PC-3 (cell line): ENCODE data around the gene MBNL1. TPM values are rescaled to one million over a fixed set of nuclear protein-coding genes. Genes with fewer than 3 reads are reported as not detected.
A peak's percentile ranks its signal among the peaks of the same experiment; 100 is the strongest.

ENCODE experiments used
- ATAC-seq: fragments of 200-7000 bp; cut with Tn5 transposase; 2 replicates; pipeline ENCODE4 v1.9.1; 2020; ENCODE audit warnings: mild to moderate bottlenecking, moderate library complexity
- BruUV-seq: library from RNA; stranded (reverse); fragments of 400-500 nt; replicated peaks from 2 replicates; lab custom pipeline; 2021; lab: Mats Ljungman, UMichigan
- CTCF ChIA-PET: fragments of 300-600 bp; sonication (Branson Sonifier 250); formaldehyde crosslinking; loops from one replicate; lab custom pipeline; 2022; ENCODE audit warnings: antibody characterized with exemption; lab: Charles Lee
- POLR2A ChIA-PET: fragments of 300-600 bp; sonication (Branson Sonifier 250); formaldehyde crosslinking; loops from one replicate; lab custom pipeline; 2022; ENCODE audit warnings: antibody characterized with exemption; ENCODE audit not compliant: unreplicated experiment; lab: Charles Lee
- DNase-seq: peaks from one replicate; pipeline ENCODE4 v3.0.0-alpha.2; 2015
- H2AFZ ChIP-seq: fragments of 300-600 bp; sonication (generic); 2 replicates; pipeline ENCODE4 v1.6.0; 2016; ENCODE audit warnings: antibody characterized with exemption, low read length
- H3F3A ChIP-seq: fragments of 300-600 bp; sonication (generic); one replicate; pipeline ENCODE4 v1.6.0; 2017; ENCODE audit warnings: antibody characterized with exemption, low read length, control low read depth, mild to moderate bottlenecking; ENCODE audit not compliant: unreplicated experiment
- H3K27ac ChIP-seq: fragments of 300-600 bp; sonication (generic); 2 replicates; pipeline ENCODE4 v1.5.1; 2016; ENCODE audit warnings: mild to moderate bottlenecking, low read length
- H3K27me3 ChIP-seq: fragments of 300-600 bp; sonication (generic); 2 replicates; pipeline ENCODE4 v1.6.1; 2016; ENCODE audit warnings: low read length, mixed read lengths
- H3K36me3 ChIP-seq: fragments of 300-600 bp; sonication (generic); 2 replicates; pipeline ENCODE4 v1.6.1; 2016; ENCODE audit warnings: low read depth, mixed run types, low read length, mixed read lengths
- H3K4me1 ChIP-seq: fragments of 300-600 bp; sonication (generic); 2 replicates; pipeline ENCODE4 v1.5.1; 2016; ENCODE audit warnings: low read length; ENCODE audit not compliant: insufficient read depth
- H3K4me2 ChIP-seq: fragments of 300-600 bp; sonication (generic); 2 replicates; pipeline ENCODE4 v1.6.0; 2016; ENCODE audit warnings: low read length
- H3K4me3 ChIP-seq: fragments of 300-600 bp; sonication (generic); 2 replicates; pipeline ENCODE4 v1.5.1; 2016; ENCODE audit warnings: mild to moderate bottlenecking, low read length, mixed read lengths
- H3K79me2 ChIP-seq: fragments of 300-600 bp; sonication (generic); 2 replicates; pipeline ENCODE4 v1.6.1; 2017; ENCODE audit warnings: low read length, mixed read lengths
- H3K9ac ChIP-seq: fragments of 300-600 bp; sonication (generic); 2 replicates; pipeline ENCODE4 v1.6.0; 2016; ENCODE audit warnings: mild to moderate bottlenecking, low read length
- H3K9me2 ChIP-seq: fragments of 300-600 bp; sonication (generic); replicated peaks from 2 replicates; pipeline ENCODE4 v1.6.1; 2016; ENCODE audit warnings: mixed run types, low read length, mixed read lengths
- H3K9me3 ChIP-seq: fragments of 300-600 bp; sonication (generic); 2 replicates; pipeline ENCODE4 v1.6.1; 2016; ENCODE audit warnings: low read length, mixed read lengths
- H4K20me1 ChIP-seq: fragments of 300-600 bp; sonication (generic); 2 replicates; pipeline ENCODE4 v1.6.1; 2016; ENCODE audit warnings: low read length, mixed read lengths
- EZH2 ChIP-seq: fragments of 300-600 bp; sonication (generic); IDR thresholded peaks from one replicate; pipeline ENCODE4 v1.6.1; 2017; ENCODE audit warnings: antibody characterized with exemption, mild to moderate bottlenecking, low read length; ENCODE audit not compliant: unreplicated experiment
- EZH2phosphoT487 ChIP-seq: fragments of 300-600 bp; sonication (generic); IDR thresholded peaks from 2 replicates; pipeline ENCODE4 v1.6.1; 2018; ENCODE audit warnings: mild to moderate bottlenecking, antibody characterized with exemption, low read length, borderline replicate concordance
- intact Hi-C: fragments of 100-400 bp; cut with micrococcal nuclease; formaldehyde crosslinking; loops from 2 replicates; pipeline ENCODE4 v1.9.0; 2023
- total RNA-seq: library from RNA; depleted of rRNA; stranded (reverse); fragments of >200 nt; gene quantifications from 2 replicates; pipeline ENCODE4 v1.2.3, GENCODE V29; 2014
- TF ChIP-seq, protein P1 (sequence below): fragments of 300-600 bp; sonication (generic); conservative IDR thresholded peaks from 2 replicates; pipeline ENCODE4 v1.5.1; 2017; ENCODE audit warnings: antibody characterized with exemption, low read depth, mild to moderate bottlenecking, low read length

The MBNL1 gene
- total RNA-seq, 1 experiment from 2014 or later: 161 TPM

DNA sequence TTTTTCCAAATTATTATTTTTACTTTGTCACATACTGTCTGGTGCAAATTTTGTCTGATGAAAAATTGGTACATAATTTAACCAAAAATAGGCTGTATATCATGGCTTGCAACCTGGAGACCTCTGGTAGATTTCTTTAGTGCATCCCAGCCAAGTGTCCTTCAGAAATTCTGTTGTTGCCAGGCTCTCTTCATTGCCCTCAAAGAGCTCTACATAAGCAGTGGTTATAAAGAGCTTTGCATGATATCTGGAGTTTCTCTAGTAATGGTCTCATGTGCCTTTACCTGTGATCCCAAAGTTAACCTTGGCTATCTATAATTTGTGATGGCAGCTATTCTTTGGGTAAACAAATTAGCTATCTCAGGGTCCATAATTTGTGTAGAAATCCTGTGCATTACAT, 157.7 kb downstream of the MBNL1 start:
- POLR2A ChIA-PET: no interaction called here

GRCh38 chr3:152428577-152428976, 159.8 kb downstream of the MBNL1 start:
- 0 out of 2 replicates have a peak, but pooled peaks cover 8% of the 10 kb centered on the region for H3K4me1 ChIP-seq
- no peak overlapping the region for H3K4me2 ChIP-seq
- H3K9me3 ChIP-seq: no peaks in the 10 kb centered on the region
- H3K4me3 ChIP-seq: no peak overlapping the region
- no peaks in the 10 kb centered on the region for H3K27me3 ChIP-seq
- intact Hi-C loops: no loop called here
- ATAC-seq (no peak), DNase-seq (no peak)
- no peak overlapping the region for H2AFZ ChIP-seq
- TF ChIP-seq EZH2 (no peak), EZH2phosphoT487 (no peak)
- TF ChIP-seq, protein P1, sequence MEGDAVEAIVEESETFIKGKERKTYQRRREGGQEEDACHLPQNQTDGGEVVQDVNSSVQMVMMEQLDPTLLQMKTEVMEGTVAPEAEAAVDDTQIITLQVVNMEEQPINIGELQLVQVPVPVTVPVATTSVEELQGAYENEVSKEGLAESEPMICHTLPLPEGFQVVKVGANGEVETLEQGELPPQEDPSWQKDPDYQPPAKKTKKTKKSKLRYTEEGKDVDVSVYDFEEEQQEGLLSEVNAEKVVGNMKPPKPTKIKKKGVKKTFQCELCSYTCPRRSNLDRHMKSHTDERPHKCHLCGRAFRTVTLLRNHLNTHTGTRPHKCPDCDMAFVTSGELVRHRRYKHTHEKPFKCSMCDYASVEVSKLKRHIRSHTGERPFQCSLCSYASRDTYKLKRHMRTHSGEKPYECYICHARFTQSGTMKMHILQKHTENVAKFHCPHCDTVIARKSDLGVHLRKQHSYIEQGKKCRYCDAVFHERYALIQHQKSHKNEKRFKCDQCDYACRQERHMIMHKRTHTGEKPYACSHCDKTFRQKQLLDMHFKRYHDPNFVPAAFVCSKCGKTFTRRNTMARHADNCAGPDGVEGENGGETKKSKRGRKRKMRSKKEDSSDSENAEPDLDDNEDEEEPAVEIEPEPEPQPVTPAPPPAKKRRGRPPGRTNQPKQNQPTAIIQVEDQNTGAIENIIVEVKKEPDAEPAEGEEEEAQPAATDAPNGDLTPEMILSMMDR: no peak
- no peak overlapping the region for H3K27ac ChIP-seq
- CTCF ChIA-PET: no interaction called here
- H3K79me2 ChIP-seq: peaks cover 43% of the 10 kb centered on the region
- BruUV-seq: no TSS peak
- peaks cover 8% of the 10 kb centered on the region for H3K36me3 ChIP-seq
- no peaks in the 10 kb centered on the region for H3F3A ChIP-seq
- H4K20me1 ChIP-seq: no peaks in the 10 kb centered on the region
- H3K9ac ChIP-seq: no peak overlapping the region
- no peaks in the 10 kb centered on the region for H3K9me2 ChIP-seq
- POLR2A ChIA-PET: no interaction called here

More for the DNA sequence above, 157.7 kb downstream of the MBNL1 start:
- TF ChIP-seq, protein P1: no peak
- no peak for TF ChIP-seq EZH2phosphoT487
- TF ChIP-seq EZH2: no peak
- Histone ChIP-seq H3K4me3 (no peak overlapping the region), H3K27me3 (no peaks in the 10 kb centered on the region), H3K4me1 (0 out of 2 replicates have a peak, but pooled peaks cover 8% of the 10 kb centered on the region), H3F3A (no peaks in the 10 kb centered on the region), H3K36me3 (no peaks in the 10 kb centered on the region; the same call in 1 of the 2 replicates), H3K27ac (no peak overlapping the region), H3K9me3 (no peaks in the 10 kb centered on the region), H3K9ac (no peak overlapping the region), H3K4me2 (no peak overlapping the region), H2AFZ (no peak overlapping the region), H3K9me2 (no peaks in the 10 kb centered on the region), H4K20me1 (no peaks in the 10 kb centered on the region), H3K79me2 (peaks cover 28% of the 10 kb centered on the region)
- DNase-seq (no peak), ATAC-seq (no peak)
- CTCF ChIA-PET: no interaction called here
- intact Hi-C loops: no loop called here
- BruUV-seq: no TSS peak

- Histone ChIP-seq H3K27ac (no peak overlapping the region), H3K9ac (no peak overlapping the region), H2AFZ (no peak overlapping the region), H4K20me1 (no peaks in the 10 kb centered on the region), H3K27me3 (no peaks in the 10 kb centered on the region), H3K9me3 (no peaks in the 10 kb centered on the region), H3K4me2 (no peak overlapping the region), H3K79me2 (peaks cover 57% of the 10 kb centered on the region), H3K4me3 (no peak overlapping the region), H3F3A (no peaks in the 10 kb centered on the region), H3K36me3 (peaks cover 23% of the 10 kb centered on the region), H3K9me2 (no peaks in the 10 kb centered on the region), H3K4me1 (0 out of 2 replicates have a peak, but pooled peaks cover 8% of the 10 kb centered on the region)
- no TSS peak for BruUV-seq
- TF ChIP-seq EZH2phosphoT487: no peak
- no peak for TF ChIP-seq EZH2
- TF ChIP-seq, protein P1: no peak
- DNase-seq (no peak), ATAC-seq (0 out of 2 replicates have a peak, but pooled peaks have one; percentile 22)
- CTCF ChIA-PET: interaction anchor here (0.6 kb wide), 1 partner anchor 162 kb away, joined by 3 read pairs; no protein-coding TSS in a partner anchor
- intact Hi-C loops: no loop called here
- POLR2A ChIA-PET: interaction anchor here (0.6 kb wide), 1 partner anchor 65 kb away, joined by 5 read pairs; no protein-coding TSS in a partner anchor
These were observed 161.7 kb downstream of the MBNL1 start for GRCh38 chr3:152430223-152431002.
